IMR-90 (cell line): ENCODE data around the gene ZFR. TPM values are rescaled to one million over a fixed set of nuclear protein-coding genes. Genes with fewer than 3 reads are reported as not detected.

ENCODE experiments used
- ATAC-seq: fragments of 200-7000 bp; cut with Tn5 transposase; 2 replicates; pipeline ENCODE4 v1.9.1; 2020; ENCODE audit warnings: low read depth, mild to moderate bottlenecking, moderate library complexity
- BruUV-seq: library from RNA; stranded (reverse); fragments of 400-500 nt; replicated peaks from 2 replicates; lab custom pipeline; 2021; lab: Mats Ljungman, UMichigan
- CTCF ChIA-PET: fragments of 300-600 bp; formaldehyde crosslinking; extraction: SDS; loops from one replicate; lab custom pipeline; 2021; ENCODE audit warnings: antibody characterized with exemption; lab: Yijun Ruan, JAX
- POLR2A ChIA-PET: fragments of 300-600 bp; sonication (Branson Sonifier 250); formaldehyde crosslinking; loops from one replicate; lab custom pipeline; 2022; ENCODE audit warnings: antibody characterized with exemption; ENCODE audit not compliant: unreplicated experiment; lab: Charles Lee
- DNase-seq: peaks from one replicate; pipeline ENCODE4 v3.0.0; 2013
- H2AFZ ChIP-seq: replicated peaks from 2 replicates; pipeline ENCODE3; 2013; ENCODE audit warnings: low read length, mild to moderate bottlenecking; ENCODE audit not compliant: poor library complexity
- H2AK5ac ChIP-seq: 2 replicates; pipeline ENCODE4 v1.6.1; 2013; ENCODE audit warnings: low read depth, low read length, inconsistent platforms
- H2AK9ac ChIP-seq: replicated peaks from 2 replicates; pipeline ENCODE3; 2013; ENCODE audit warnings: mild to moderate bottlenecking, low read depth, low read length, moderate library complexity; ENCODE audit not compliant: poor library complexity
- H2BK120ac ChIP-seq: 2 replicates; pipeline ENCODE4 v1.6.1; 2013; ENCODE audit warnings: low read depth, low read length, inconsistent platforms
- H2BK15ac ChIP-seq: 3 replicates; pipeline ENCODE4 v1.6.1; 2013; ENCODE audit warnings: low read depth, low read length, inconsistent platforms
- H2BK20ac ChIP-seq: 2 replicates; pipeline ENCODE4 v1.6.1; 2013; ENCODE audit warnings: low read depth, mild to moderate bottlenecking, inconsistent platforms, low read length, moderate library complexity
- H2BK5ac ChIP-seq: 2 replicates; pipeline ENCODE4 v1.6.1; 2013; ENCODE audit warnings: mild to moderate bottlenecking, low read depth, low read length, inconsistent platforms; ENCODE audit not compliant: poor library complexity, severe bottlenecking
- H3K14ac ChIP-seq: replicated peaks from 2 replicates; pipeline ENCODE4 v1.6.1; 2013; ENCODE audit warnings: low read depth, low read length, inconsistent platforms
- H3K18ac ChIP-seq: 2 replicates; pipeline ENCODE4 v1.6.1; 2013; ENCODE audit warnings: low read depth, low read length, control low read depth
- H3K23ac ChIP-seq: 2 replicates; pipeline ENCODE4 v1.6.1; 2013; ENCODE audit warnings: low read depth, low read length, inconsistent platforms
- H3K27ac ChIP-seq: 2 replicates; pipeline ENCODE4 v1.5.1; 2013; ENCODE audit warnings: mild to moderate bottlenecking, control low read depth, low read length; ENCODE audit not compliant: insufficient read depth
- H3K27me3 ChIP-seq: 2 replicates; pipeline ENCODE4 v1.6.1; 2013; ENCODE audit warnings: low read length; ENCODE audit not compliant: control insufficient read depth, insufficient read depth
- H3K36me3 ChIP-seq: 2 replicates; pipeline ENCODE4 v1.6.1; 2013; ENCODE audit warnings: low read length, mixed read lengths; ENCODE audit not compliant: control insufficient read depth, insufficient read depth
- H3K4ac ChIP-seq: 2 replicates; pipeline ENCODE4 v1.6.1; 2013; ENCODE audit warnings: low read depth, low read length, inconsistent platforms
- H3K4me1 ChIP-seq: 2 replicates; pipeline ENCODE4 v1.6.1; 2013; ENCODE audit warnings: low read length, mixed read lengths; ENCODE audit not compliant: control insufficient read depth, insufficient read depth
- H3K4me2 ChIP-seq: 2 replicates; pipeline ENCODE4 v1.6.1; 2013; ENCODE audit warnings: low read depth, mild to moderate bottlenecking, control low read depth, low read length, moderate library complexity
- H3K4me3 ChIP-seq: 2 replicates; pipeline ENCODE4 v1.5.1; 2013; ENCODE audit warnings: low read depth, mild to moderate bottlenecking, control low read depth, low read length, moderate library complexity; ENCODE audit not compliant: insufficient read depth
- H3K56ac ChIP-seq: 2 replicates; pipeline ENCODE4 v1.6.1; 2013; ENCODE audit warnings: low read length, inconsistent platforms; ENCODE audit not compliant: insufficient read depth; ENCODE audit errors: extremely low read depth
- H3K79me1 ChIP-seq, 2 experiments: 2 replicates each; pipeline ENCODE4 v1.6.1; 2013; ENCODE audit warnings: low read length in 2 of 2, inconsistent platforms in 1 of 2, low read depth in 1 of 2
- H3K9ac ChIP-seq: 2 replicates; pipeline ENCODE4 v1.6.1; 2013; ENCODE audit warnings: low read depth, low read length, control low read depth
- H3K9me1 ChIP-seq: 2 replicates; pipeline ENCODE4 v1.6.1; 2013; ENCODE audit warnings: low read length, inconsistent platforms; ENCODE audit not compliant: insufficient read depth
- H3K9me3 ChIP-seq: 2 replicates; pipeline ENCODE4 v1.6.1; 2013; ENCODE audit warnings: low read length; ENCODE audit not compliant: control insufficient read depth, insufficient read depth
- H4K20me1 ChIP-seq: 2 replicates; pipeline ENCODE4 v1.6.1; 2013; ENCODE audit warnings: low read length, inconsistent platforms; ENCODE audit not compliant: insufficient read depth
- H4K5ac ChIP-seq: 2 replicates; pipeline ENCODE4 v1.6.1; 2013; ENCODE audit warnings: mild to moderate bottlenecking, low read depth, low read length, control low read depth
- H4K8ac ChIP-seq, 2 experiments: 2 replicates each; pipeline ENCODE4 v1.6.1; 2013; ENCODE audit warnings: low read depth in 2 of 2, low read length in 2 of 2, control low read depth in 1 of 2, inconsistent platforms in 1 of 2
- H4K91ac ChIP-seq: 2 replicates; pipeline ENCODE4 v1.6.1; 2013; ENCODE audit warnings: low read depth, low read length, inconsistent platforms; ENCODE audit not compliant: insufficient read depth
- BHLHE40 ChIP-seq: fragments of 150-350 bp; IDR thresholded peaks from 2 replicates; pipeline ENCODE4 v1.6.1; 2016; ENCODE audit warnings: mild to moderate bottlenecking, low read depth, low read length
- CEBPB ChIP-seq: IDR thresholded peaks from 2 replicates; pipeline ENCODE4 v1.6.1; 2012; ENCODE audit warnings: low read depth, low read length, improper control_type of control experiment
- CHD1 ChIP-seq: IDR thresholded peaks from 2 replicates; pipeline ENCODE4 v1.6.1; 2012; ENCODE audit warnings: low read depth, low read length, improper control_type of control experiment
- FOS ChIP-seq: fragments of 150-350 bp; IDR thresholded peaks from 2 replicates; pipeline ENCODE4 v1.6.1; 2016; ENCODE audit warnings: low read depth, low read length
- MAFK ChIP-seq: IDR thresholded peaks from 2 replicates; pipeline ENCODE4 v1.6.1; 2012; ENCODE audit warnings: low read depth, low read length, improper control_type of control experiment
- MAZ ChIP-seq: IDR thresholded peaks from 2 replicates; pipeline ENCODE4 v1.6.1; 2012; ENCODE audit warnings: low read depth, mild to moderate bottlenecking, low read length, improper control_type of control experiment, moderate library complexity, borderline replicate concordance
- MXI1 ChIP-seq: IDR thresholded peaks from 2 replicates; pipeline ENCODE4 v1.6.1; 2012; ENCODE audit warnings: low read depth, mild to moderate bottlenecking, low read length, moderate library complexity, borderline replicate concordance
- NFE2L2 ChIP-seq: fragments of 150-350 bp; IDR thresholded peaks from 2 replicates; pipeline ENCODE4 v1.6.1; 2016; ENCODE audit warnings: low read depth, mild to moderate bottlenecking, low read length
- POLR2A ChIP-seq: IDR thresholded peaks from 2 replicates; pipeline ENCODE4 v1.6.1; 2012; ENCODE audit warnings: mild to moderate bottlenecking, low read depth, low read length
- RAD21 ChIP-seq: IDR thresholded peaks from 2 replicates; pipeline ENCODE4 v1.6.1; 2012; ENCODE audit warnings: low read length, improper control_type of control experiment
- RCOR1 ChIP-seq: IDR thresholded peaks from 2 replicates; pipeline ENCODE4 v1.6.1; 2012; ENCODE audit warnings: mild to moderate bottlenecking, low read length, improper control_type of control experiment; ENCODE audit not compliant: insufficient replicate concordance
- RFX5 ChIP-seq: IDR thresholded peaks from 2 replicates; pipeline ENCODE4 v1.8.0; 2012; ENCODE audit warnings: low read depth, mild to moderate bottlenecking, low read length, moderate library complexity
- SMC3 ChIP-seq: fragments of 150-350 bp; IDR thresholded peaks from 2 replicates; pipeline ENCODE4 v1.6.1; 2016; ENCODE audit warnings: low read depth, mild to moderate bottlenecking, antibody characterized with exemption, low read length, moderate library complexity
- WGBS, 2 experiments: methylation state at CpG; one replicate each; pipeline versions ENCODE4 v1.1.5 to v1.1.7; 2013; ENCODE audit warnings: missing lambda C conversion rate in 2 of 2; ENCODE audit not compliant: insufficient read length in 1 of 2; ENCODE audit errors: extremely low coverage in 2 of 2; 5-methylcytosine and 5-hydroxymethylcytosine counted together
- dilution Hi-C: fragments of 300-500 bp; cut with HindIII; formaldehyde crosslinking; loops from one replicate; pipeline ENCODE4 v1.14.3; 2018; ENCODE audit warnings: low sequenced_read_pairs; ENCODE audit not compliant: unreplicated experiment
- in situ Hi-C: fragments of 300-500 bp; cut with MboI; formaldehyde crosslinking; loops from 3 replicates; pipeline ENCODE4 v1.14.3; 2019; ENCODE audit warnings: low sequenced_read_pairs, inconsistent platforms, mixed read lengths
- intact Hi-C: fragments of 100-400 bp; cut with micrococcal nuclease; formaldehyde crosslinking; loops from 2 replicates; pipeline ENCODE4 v1.10.0; 2022
- polyA plus RNA-seq, 3 experiments: library from polyadenylated mRNA; depleted of rRNA; stranded (reverse); fragments of >200 nt; gene quantifications; 2 replicates each; pipeline ENCODE4 v1.2.3, GENCODE V29; 2012; ENCODE audit warnings: low replicate concordance in 1 of 3
- total RNA-seq: library from RNA; depleted of rRNA; stranded (reverse); fragments of >200 nt; gene quantifications from 2 replicates; pipeline ENCODE4 v1.2.3, GENCODE V29; 2012
- TF ChIP-seq, protein P1 (sequence below): conservative IDR thresholded peaks from 2 replicates; pipeline ENCODE4 v1.5.1; 2012; ENCODE audit warnings: mild to moderate bottlenecking, low read depth, low read length, improper control_type of control experiment
- TF ChIP-seq, protein P2 (sequence below): fragments of 150-350 bp; IDR thresholded peaks from 2 replicates; pipeline ENCODE4 v1.6.1; 2016; ENCODE audit warnings: low read depth, mild to moderate bottlenecking, low read length, moderate library complexity, borderline replicate concordance
- TF ChIP-seq, protein P3 (sequence below): fragments of 150-350 bp; IDR thresholded peaks from 2 replicates; pipeline ENCODE4 v1.6.1; 2017; ENCODE audit warnings: mild to moderate bottlenecking, antibody characterized with exemption, low read length, low read depth

ZFR gene
- total and polyA plus RNA-seq, 2 of the 4 experiments (the other 2 are of a cell fraction): 30.4 to 81.4 TPM

DNA sequence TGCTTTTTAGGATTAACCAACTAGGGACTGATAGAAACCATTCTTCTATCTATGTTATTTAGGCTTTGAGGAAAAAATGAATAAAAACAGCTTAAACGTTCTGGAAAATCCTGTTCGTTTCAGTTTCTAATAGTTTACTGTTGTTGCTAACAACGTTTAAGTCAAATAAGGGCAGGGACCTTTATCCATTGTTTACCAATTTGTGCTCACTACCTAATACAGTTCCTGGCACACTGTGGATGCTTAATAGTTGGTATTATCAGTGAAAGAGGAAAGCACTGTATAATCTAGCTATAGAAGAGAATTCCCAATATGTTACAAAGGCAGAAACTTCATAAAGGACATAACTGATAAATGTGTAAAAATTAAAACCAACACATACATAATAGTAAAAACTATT is 52.5 kb downstream of the ZFR start:
- no peak overlapping the region for H3K9ac ChIP-seq
- intact Hi-C loops (loop anchor here (5.0 kb wide), 1 partner anchor 205 kb away; no protein-coding TSS in a partner anchor), in situ Hi-C loops (no loop called here), dilution Hi-C loops (no loop called here)
- H4K5ac ChIP-seq: no peak overlapping the region
- peaks cover 35% of the 10 kb centered on the region for H3K36me3 ChIP-seq
- POLR2A ChIA-PET: no interaction called here
- no peak overlapping the region for H3K27ac ChIP-seq
- no peak for ATAC-seq
- CTCF ChIA-PET: no interaction called here
- no peak overlapping the region for H3K14ac ChIP-seq
- peaks cover 8% of the 10 kb centered on the region; the same call in 1 of the 2 replicates for H4K20me1 ChIP-seq
- TF ChIP-seq MAFK: no peak
- no peak for TF ChIP-seq RFX5
- no peak for TF ChIP-seq MXI1
- no peak for TF ChIP-seq CEBPB
- TF ChIP-seq, protein P1, sequence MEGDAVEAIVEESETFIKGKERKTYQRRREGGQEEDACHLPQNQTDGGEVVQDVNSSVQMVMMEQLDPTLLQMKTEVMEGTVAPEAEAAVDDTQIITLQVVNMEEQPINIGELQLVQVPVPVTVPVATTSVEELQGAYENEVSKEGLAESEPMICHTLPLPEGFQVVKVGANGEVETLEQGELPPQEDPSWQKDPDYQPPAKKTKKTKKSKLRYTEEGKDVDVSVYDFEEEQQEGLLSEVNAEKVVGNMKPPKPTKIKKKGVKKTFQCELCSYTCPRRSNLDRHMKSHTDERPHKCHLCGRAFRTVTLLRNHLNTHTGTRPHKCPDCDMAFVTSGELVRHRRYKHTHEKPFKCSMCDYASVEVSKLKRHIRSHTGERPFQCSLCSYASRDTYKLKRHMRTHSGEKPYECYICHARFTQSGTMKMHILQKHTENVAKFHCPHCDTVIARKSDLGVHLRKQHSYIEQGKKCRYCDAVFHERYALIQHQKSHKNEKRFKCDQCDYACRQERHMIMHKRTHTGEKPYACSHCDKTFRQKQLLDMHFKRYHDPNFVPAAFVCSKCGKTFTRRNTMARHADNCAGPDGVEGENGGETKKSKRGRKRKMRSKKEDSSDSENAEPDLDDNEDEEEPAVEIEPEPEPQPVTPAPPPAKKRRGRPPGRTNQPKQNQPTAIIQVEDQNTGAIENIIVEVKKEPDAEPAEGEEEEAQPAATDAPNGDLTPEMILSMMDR: no peak
- no peak for TF ChIP-seq NFE2L2
- no peak for TF ChIP-seq CHD1
- no peak for TF ChIP-seq SMC3
- no peak for TF ChIP-seq MAZ
- no peak for TF ChIP-seq BHLHE40
- no peak for TF ChIP-seq RCOR1
- TF ChIP-seq FOS: no peak
- TF ChIP-seq POLR2A: no peak
- TF ChIP-seq, protein P2, sequence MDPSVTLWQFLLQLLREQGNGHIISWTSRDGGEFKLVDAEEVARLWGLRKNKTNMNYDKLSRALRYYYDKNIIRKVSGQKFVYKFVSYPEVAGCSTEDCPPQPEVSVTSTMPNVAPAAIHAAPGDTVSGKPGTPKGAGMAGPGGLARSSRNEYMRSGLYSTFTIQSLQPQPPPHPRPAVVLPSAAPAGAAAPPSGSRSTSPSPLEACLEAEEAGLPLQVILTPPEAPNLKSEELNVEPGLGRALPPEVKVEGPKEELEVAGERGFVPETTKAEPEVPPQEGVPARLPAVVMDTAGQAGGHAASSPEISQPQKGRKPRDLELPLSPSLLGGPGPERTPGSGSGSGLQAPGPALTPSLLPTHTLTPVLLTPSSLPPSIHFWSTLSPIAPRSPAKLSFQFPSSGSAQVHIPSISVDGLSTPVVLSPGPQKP: no peak
- no peak for TF ChIP-seq RAD21
- TF ChIP-seq, protein P3, sequence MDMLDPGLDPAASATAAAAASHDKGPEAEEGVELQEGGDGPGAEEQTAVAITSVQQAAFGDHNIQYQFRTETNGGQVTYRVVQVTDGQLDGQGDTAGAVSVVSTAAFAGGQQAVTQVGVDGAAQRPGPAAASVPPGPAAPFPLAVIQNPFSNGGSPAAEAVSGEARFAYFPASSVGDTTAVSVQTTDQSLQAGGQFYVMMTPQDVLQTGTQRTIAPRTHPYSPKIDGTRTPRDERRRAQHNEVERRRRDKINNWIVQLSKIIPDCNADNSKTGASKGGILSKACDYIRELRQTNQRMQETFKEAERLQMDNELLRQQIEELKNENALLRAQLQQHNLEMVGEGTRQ: no peak
- H2BK15ac ChIP-seq: no peak overlapping the region
- H2BK120ac ChIP-seq: no peak overlapping the region
- no peak overlapping the region for H2AFZ ChIP-seq
- no peak overlapping the region for H2BK20ac ChIP-seq
- no peak overlapping the region for H3K4me2 ChIP-seq
- WGBS, 2 experiments: no CpG with 5 or more reads among the region's 3 CpGs
- H3K4ac ChIP-seq: no peak overlapping the region
- no peak overlapping the region for H2AK5ac ChIP-seq
- no peak overlapping the region for H4K91ac ChIP-seq
- no TSS peak for BruUV-seq
- peaks cover 3 to 40% of the 10 kb centered on the region in 2 experiments; a peak in 2 of 4 replicates for H3K79me1 ChIP-seq
- H3K4me3 ChIP-seq: no peak overlapping the region
- H3K27me3 ChIP-seq: no peaks in the 10 kb centered on the region
- DNase-seq: no peak
- H3K9me1 ChIP-seq: peaks cover 12% of the 10 kb centered on the region
- no peak overlapping the region for H3K18ac ChIP-seq
- no peak overlapping the region for H3K56ac ChIP-seq
- peaks cover 10% of the 10 kb centered on the region for H3K4me1 ChIP-seq
- no peak overlapping the region for H3K23ac ChIP-seq
- H4K8ac ChIP-seq: no peak overlapping the region
- no peak overlapping the region for H2AK9ac ChIP-seq
- H2BK5ac ChIP-seq: no peak overlapping the region
- H3K9me3 ChIP-seq: no peaks in the 10 kb centered on the region
